Neural progenitor cell (in vitro differentiated cells): ENCODE data around the gene CAPRIN2. TPM values are rescaled to one million over a fixed set of nuclear protein-coding genes. Genes with fewer than 3 reads are reported as not detected.

ENCODE experiments used
- DNase-seq: peaks from one replicate; pipeline ENCODE4 v3.0.0-alpha.2; 2016; ENCODE audit warnings: low spot score
- H2AFZ ChIP-seq: fragments of 200-600 bp; sonication (generic); replicated peaks from 2 replicates; pipeline ENCODE4 v1.6.1; 2016; ENCODE audit warnings: antibody characterized with exemption
- H3F3A ChIP-seq: fragments of 200-600 bp; sonication (generic); 2 replicates; pipeline ENCODE4 v1.6.1; 2016; ENCODE audit warnings: antibody characterized with exemption, low read depth
- H3K27ac ChIP-seq: fragments of 200-600 bp; sonication (generic); 2 replicates; pipeline ENCODE4 v1.5.1; 2016; ENCODE audit warnings: mild to moderate bottlenecking
- H3K27me3 ChIP-seq: fragments of 200-600 bp; sonication (generic); 2 replicates; pipeline ENCODE4 v1.6.1; 2016; ENCODE audit warnings: mild to moderate bottlenecking, moderate library complexity
- H3K36me3 ChIP-seq: fragments of 200-600 bp; sonication (generic); 2 replicates; pipeline ENCODE4 v1.5.1; 2016
- H3K4me1 ChIP-seq: fragments of 200-600 bp; sonication (generic); 2 replicates; pipeline ENCODE4 v1.6.1; 2016; ENCODE audit warnings: mixed run types
- H3K4me2 ChIP-seq: fragments of 200-600 bp; sonication (generic); 2 replicates; pipeline ENCODE4 v1.6.1; 2016
- H3K4me3 ChIP-seq: fragments of 200-600 bp; sonication (generic); 2 replicates; pipeline ENCODE4 v1.5.1; 2016
- H3K79me2 ChIP-seq: fragments of 200-600 bp; sonication (generic); 2 replicates; pipeline ENCODE4 v1.6.1; 2016; ENCODE audit warnings: low read depth
- H3K9ac ChIP-seq: fragments of 200-600 bp; sonication (generic); 2 replicates; pipeline ENCODE4 v1.6.1; 2016
- H3K9me3 ChIP-seq: fragments of 200-600 bp; sonication (generic); 2 replicates; pipeline ENCODE4 v1.5.1; 2016; ENCODE audit warnings: low read depth
- H4K20me1 ChIP-seq: fragments of 200-600 bp; sonication (generic); 2 replicates; pipeline ENCODE4 v1.6.1; 2016; ENCODE audit warnings: low read depth
- H3K27ac Mint-ChIP-seq: 3 replicates; pipeline ENCODE4 v1.8.0; 2021; ENCODE audit warnings: mixed read lengths
- H3K27me3 Mint-ChIP-seq: 2 replicates; pipeline ENCODE4 v1.8.0; 2022; ENCODE audit warnings: low read depth, mild to moderate bottlenecking, inconsistent platforms, moderate library complexity, mixed read lengths; ENCODE audit not compliant: insufficient read depth
- H3K36me3 Mint-ChIP-seq: 3 replicates; pipeline ENCODE4 v1.8.0; 2021; ENCODE audit warnings: mixed read lengths
- H3K4me1 Mint-ChIP-seq: 3 replicates; pipeline ENCODE4 v1.8.0; 2021; ENCODE audit warnings: mixed read lengths
- H3K4me3 Mint-ChIP-seq: 3 replicates; pipeline ENCODE4 v1.8.0; 2021; ENCODE audit warnings: mild to moderate bottlenecking, moderate library complexity, mixed read lengths
- H3K9me3 Mint-ChIP-seq: 3 replicates; pipeline ENCODE4 v1.8.0; 2020; ENCODE audit warnings: mixed read lengths
- CTCF ChIP-seq: fragments of 200-600 bp; sonication (generic); IDR thresholded peaks from 2 replicates; pipeline ENCODE4 v1.5.1; 2017; ENCODE audit warnings: antibody characterized with exemption, mild to moderate bottlenecking
- EZH2 ChIP-seq: fragments of 200-600 bp; sonication (generic); IDR thresholded peaks from 2 replicates; pipeline ENCODE4 v1.6.1; 2017; ENCODE audit warnings: antibody characterized with exemption, mild to moderate bottlenecking, moderate library complexity
- EZH2phosphoT487 ChIP-seq: fragments of 200-600 bp; sonication (generic); IDR thresholded peaks from 2 replicates; pipeline ENCODE4 v1.6.1; 2017; ENCODE audit warnings: antibody characterized with exemption
- total RNA-seq: library from RNA; depleted of rRNA; stranded (reverse); fragments of >200 nt; gene quantifications from 2 replicates; pipeline ENCODE4 v1.2.3, GENCODE V29; 2015; ENCODE audit warnings: low replicate concordance

CAPRIN2 gene
- total RNA-seq, 1 donor from 2014 or later, result 53.2 TPM

GRCh38 chr12:30796313-30796780 is 41.6 kb upstream of the CAPRIN2 start:
- DNase-seq, result peak; percentile 79
- Mint-ChIP-seq H3K4me3 (peak overlapping the region; percentile 87), H3K9me3 (peaks cover 2% of the 10 kb centered on the region), H3K36me3 (peaks cover 2% of the 10 kb centered on the region), H3K4me1 (peaks cover 18% of the 10 kb centered on the region), H3K27ac (no peak overlapping the region), H3K27me3 (peaks cover 5% of the 10 kb centered on the region)
- H3K4me1 ChIP-seq, result peaks cover 6% of the 10 kb centered on the region
- peak overlapping the region; percentile 54 for H3K4me3 ChIP-seq
- peaks cover 40% of the 10 kb centered on the region for H3K27me3 ChIP-seq
- no peaks in the 10 kb centered on the region for H3K36me3 ChIP-seq
- peak overlapping the region; percentile 97 for H2AFZ ChIP-seq
- H3K4me2 ChIP-seq, result peak overlapping the region; percentile 82
- no peaks in the 10 kb centered on the region for H3K9me3 ChIP-seq
- H3F3A ChIP-seq, result peaks cover 5% of the 10 kb centered on the region
- H3K79me2 ChIP-seq, result no peaks in the 10 kb centered on the region
- no peak overlapping the region for H3K9ac ChIP-seq
- H4K20me1 ChIP-seq, result no peaks in the 10 kb centered on the region
- TF ChIP-seq CTCF (no peak), EZH2 (no peak), EZH2phosphoT487 (peak; percentile 10)
- no peak overlapping the region for H3K27ac ChIP-seq

- H3K9ac ChIP-seq, result no peak overlapping the region
- no peaks in the 10 kb centered on the region for H3K36me3 ChIP-seq
- peaks cover 2% of the 10 kb centered on the region for H3K36me3 Mint-ChIP-seq
- no peaks in the 10 kb centered on the region for H4K20me1 ChIP-seq
- H3K4me3 ChIP-seq, result peak overlapping the region; percentile 54
- TF ChIP-seq EZH2, result peak; percentile 40
- TF ChIP-seq CTCF, result peak; percentile 21
- peak; percentile 30 for TF ChIP-seq EZH2phosphoT487
- H3F3A ChIP-seq, result peaks cover 5% of the 10 kb centered on the region
- peaks cover 40% of the 10 kb centered on the region for H3K27me3 ChIP-seq
- DNase-seq, result peak; percentile 84
- peaks cover 18% of the 10 kb centered on the region for H3K4me1 Mint-ChIP-seq
- peak overlapping the region; percentile 97 for H2AFZ ChIP-seq
- H3K4me3 Mint-ChIP-seq, result peak overlapping the region; percentile 87
- H3K27me3 Mint-ChIP-seq, result peaks cover 5% of the 10 kb centered on the region
- peak overlapping the region; percentile 82 for H3K4me2 ChIP-seq
- H3K79me2 ChIP-seq, result no peaks in the 10 kb centered on the region
- H3K9me3 ChIP-seq, result no peaks in the 10 kb centered on the region
- H3K27ac Mint-ChIP-seq, result no peak overlapping the region
- peaks cover 6% of the 10 kb centered on the region for H3K4me1 ChIP-seq
- H3K27ac ChIP-seq, result no peak overlapping the region
- H3K9me3 Mint-ChIP-seq, result peaks cover 2% of the 10 kb centered on the region
Observed at GRCh38 chr12:30795410-30796312, 40.9 kb upstream of the CAPRIN2 start.

- H3K27ac Mint-ChIP-seq, result peak overlapping the region; percentile 53
- Histone ChIP-seq H3K27ac (no peak overlapping the region), H3K4me2 (peak overlapping the region; percentile 82), H3K9ac (no peak overlapping the region), H2AFZ (peak overlapping the region; percentile 97), H3K9me3 (no peaks in the 10 kb centered on the region), H3K27me3 (peaks cover 40% of the 10 kb centered on the region), H3K4me1 (peaks cover 6% of the 10 kb centered on the region), H4K20me1 (no peaks in the 10 kb centered on the region), H3K4me3 (peak overlapping the region; percentile 54), H3F3A (peaks cover 5% of the 10 kb centered on the region), H3K79me2 (no peaks in the 10 kb centered on the region), H3K36me3 (no peaks in the 10 kb centered on the region)
- no peaks in the 10 kb centered on the region for H3K9me3 Mint-ChIP-seq
- no peaks in the 10 kb centered on the region for H3K36me3 Mint-ChIP-seq
- no peak for DNase-seq
- peak overlapping the region; percentile 87 for H3K4me3 Mint-ChIP-seq
- peaks cover 5% of the 10 kb centered on the region for H3K27me3 Mint-ChIP-seq
- peaks cover 18% of the 10 kb centered on the region for H3K4me1 Mint-ChIP-seq
- TF ChIP-seq EZH2 (no peak), EZH2phosphoT487 (no peak), CTCF (no peak)
Observed at GRCh38 chr12:30794591-30795409, 40.0 kb upstream of the CAPRIN2 start.
